ENCODE data around the gene SEMA5B. TPM values are rescaled to one million over a fixed set of nuclear protein-coding genes. Genes with fewer than 3 reads are reported as not detected.

Gene SEMA5B
- total and polyA plus RNA-seq, 2 donors (not counting 3 experiments of a cell fraction or from before 2014, with no cell fraction given): 0.07 TPM; not detected in 1

GRCh38 chr3:123004201-123004918, 23.2 kb downstream of the SEMA5B start:
- Histone ChIP-seq H3K9ac (replicated peaks; ENCODE audit: extremely low read depth, insufficient read depth, low read length) (no peak overlapping the region), H4K20me1 (replicated peaks; ENCODE audit: control insufficient read depth, extremely low read depth, insufficient read depth, low read length) (no peaks in the 10 kb centered on the region), H3K79me2 (ENCODE audit: control insufficient read depth, insufficient read depth, low read length) (no peaks in the 10 kb centered on the region), H3K4me3 (replicated peaks in 1 of 3; ENCODE audit: insufficient read depth in 1 of 3, low read depth in 1 of 3, low read length in 3 of 3) (no peak overlapping the region), H3K4me2 (ENCODE audit: insufficient read depth, low read length) (no peak overlapping the region), H3K9me3 (replicated peaks; ENCODE audit: control insufficient read depth, insufficient read depth, low read length) (no peaks in the 10 kb centered on the region), H3K27ac (ENCODE audit: insufficient read depth, low read depth, low read length) (no peak overlapping the region), H3K4me1 (ENCODE audit: control insufficient read depth, extremely low read depth, insufficient read depth, low read length) (no peaks in the 10 kb centered on the region), H3K27me3 (ENCODE audit: control insufficient read depth in 2 of 2, insufficient read depth in 2 of 2, low read length in 2 of 2) (peaks cover 11 to 21% of the 10 kb centered on the region in 2 experiments), H3K9me1 (replicated peaks; ENCODE audit: control insufficient read depth, extremely low read depth, insufficient read depth, low read length) (no peaks in the 10 kb centered on the region), H3K36me3 (ENCODE audit: control insufficient read depth in 2 of 2, extremely low read depth in 1 of 2, insufficient read depth in 2 of 2, low read length in 2 of 2) (no peaks in the 10 kb centered on the region), H2AFZ (ENCODE audit: low read depth, low read length) (no peak overlapping the region)
- ChIA-PET POLR2A (no interaction called here), CTCF (no interaction called here)
- FAIRE-seq: no peak
- dilution Hi-C loops (cut with MboI; ENCODE audit: extremely low pct_ligation_motif_present, low sequenced_read_pairs): no loop called here
- intact Hi-C loops (cut with micrococcal nuclease): loop anchor here (1.0 kb wide), 1 partner anchor 41 kb away; no protein-coding TSS in a partner anchor
- no TSS peak for BruUV-seq (replicated peaks)
- no peak for DNase-seq (ENCODE audit: low read depth, low spot score)
- TF ChIP-seq EZH2 (IDR thresholded peaks at IDR 0.05; ENCODE audit: borderline replicate concordance, low read depth, low read length, severe bottlenecking) (no peak), JUN (IDR thresholded peaks at IDR 0.05; ENCODE audit: borderline replicate concordance, insufficient read depth, insufficient read length, low read depth) (no peak), FOS (IDR thresholded peaks at IDR 0.05; ENCODE audit: borderline replicate concordance, insufficient read depth, low read length) (no peak), CTCF (IDR thresholded peaks at IDR 0.05; ENCODE audit: extremely low read depth in 1 of 2, insufficient read depth in 1 of 2, low read depth in 1 of 2, low read length in 2 of 2) (no peak), MAX (IDR thresholded peaks at IDR 0.05; ENCODE audit: insufficient read depth, insufficient read length) (no peak), MYC (IDR thresholded peaks at IDR 0.05; ENCODE audit: low read depth, low read length) (no peak)

All from endothelial cell of umbilical vein (primary cell).